HCT116 (cell line): ENCODE data around the gene VSTM2L.

Source experiments
- CEBPB ChIP-seq: IDR thresholded peaks from 2 replicates; pipeline ENCODE4 v1.6.1; 2012; ENCODE audit warnings: low read depth
- TF ChIP-seq, protein P1 (sequence below), 3 experiments: fragments of 200-600 bp in 1 of 3; sonication (generic) in 1 of 3; IDR thresholded peaks in 2 of 3; conservative IDR thresholded peaks in 1 of 3; 2 replicates each; pipeline ENCODE4 v1.5.1; 2012 to 2017; ENCODE audit warnings: low read depth in 2 of 3, low read length in 2 of 3, antibody characterized with exemption in 1 of 3, borderline replicate concordance in 1 of 3, control low read depth in 1 of 3, mild to moderate bottlenecking in 1 of 3, mixed read lengths in 1 of 3, mixed run types in 1 of 3, moderate library complexity in 1 of 3; ENCODE audit not compliant: insufficient read depth in 1 of 3

DNA sequence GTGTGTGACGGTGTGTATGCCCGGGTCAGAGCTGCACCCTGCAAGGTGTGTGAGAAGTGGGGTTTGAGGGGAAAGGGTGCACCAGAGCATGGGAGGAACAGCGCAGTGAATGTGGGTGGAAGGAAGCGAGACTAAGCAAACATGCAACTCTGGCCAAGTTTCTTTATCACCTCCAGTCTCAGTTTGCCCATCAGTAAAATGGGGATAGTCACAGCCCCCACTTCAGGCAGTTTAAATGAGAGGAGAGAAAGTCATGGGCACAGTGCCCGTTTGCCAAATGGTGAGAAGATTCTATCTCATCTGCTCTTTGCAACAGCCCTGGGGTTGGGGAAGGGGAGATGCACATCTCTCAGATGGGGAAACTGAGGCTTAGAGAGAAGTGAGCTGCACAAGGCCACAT lies 12.8 kb upstream of the VSTM2L start:
- no peak for TF ChIP-seq CEBPB
- TF ChIP-seq, protein P1, sequence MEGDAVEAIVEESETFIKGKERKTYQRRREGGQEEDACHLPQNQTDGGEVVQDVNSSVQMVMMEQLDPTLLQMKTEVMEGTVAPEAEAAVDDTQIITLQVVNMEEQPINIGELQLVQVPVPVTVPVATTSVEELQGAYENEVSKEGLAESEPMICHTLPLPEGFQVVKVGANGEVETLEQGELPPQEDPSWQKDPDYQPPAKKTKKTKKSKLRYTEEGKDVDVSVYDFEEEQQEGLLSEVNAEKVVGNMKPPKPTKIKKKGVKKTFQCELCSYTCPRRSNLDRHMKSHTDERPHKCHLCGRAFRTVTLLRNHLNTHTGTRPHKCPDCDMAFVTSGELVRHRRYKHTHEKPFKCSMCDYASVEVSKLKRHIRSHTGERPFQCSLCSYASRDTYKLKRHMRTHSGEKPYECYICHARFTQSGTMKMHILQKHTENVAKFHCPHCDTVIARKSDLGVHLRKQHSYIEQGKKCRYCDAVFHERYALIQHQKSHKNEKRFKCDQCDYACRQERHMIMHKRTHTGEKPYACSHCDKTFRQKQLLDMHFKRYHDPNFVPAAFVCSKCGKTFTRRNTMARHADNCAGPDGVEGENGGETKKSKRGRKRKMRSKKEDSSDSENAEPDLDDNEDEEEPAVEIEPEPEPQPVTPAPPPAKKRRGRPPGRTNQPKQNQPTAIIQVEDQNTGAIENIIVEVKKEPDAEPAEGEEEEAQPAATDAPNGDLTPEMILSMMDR (IDR thresholded peaks at IDR 0.05 in 2 of 3, conservative IDR thresholded peaks at IDR 0.05 in 1 of 3; ENCODE audit: borderline replicate concordance in 1 of 3, insufficient read depth in 1 of 3, low read depth in 2 of 3, low read length in 2 of 3), result no peak
